Measurements from ENCODE around the gene PRKCE.

- TF ChIP-seq, protein P1, sequence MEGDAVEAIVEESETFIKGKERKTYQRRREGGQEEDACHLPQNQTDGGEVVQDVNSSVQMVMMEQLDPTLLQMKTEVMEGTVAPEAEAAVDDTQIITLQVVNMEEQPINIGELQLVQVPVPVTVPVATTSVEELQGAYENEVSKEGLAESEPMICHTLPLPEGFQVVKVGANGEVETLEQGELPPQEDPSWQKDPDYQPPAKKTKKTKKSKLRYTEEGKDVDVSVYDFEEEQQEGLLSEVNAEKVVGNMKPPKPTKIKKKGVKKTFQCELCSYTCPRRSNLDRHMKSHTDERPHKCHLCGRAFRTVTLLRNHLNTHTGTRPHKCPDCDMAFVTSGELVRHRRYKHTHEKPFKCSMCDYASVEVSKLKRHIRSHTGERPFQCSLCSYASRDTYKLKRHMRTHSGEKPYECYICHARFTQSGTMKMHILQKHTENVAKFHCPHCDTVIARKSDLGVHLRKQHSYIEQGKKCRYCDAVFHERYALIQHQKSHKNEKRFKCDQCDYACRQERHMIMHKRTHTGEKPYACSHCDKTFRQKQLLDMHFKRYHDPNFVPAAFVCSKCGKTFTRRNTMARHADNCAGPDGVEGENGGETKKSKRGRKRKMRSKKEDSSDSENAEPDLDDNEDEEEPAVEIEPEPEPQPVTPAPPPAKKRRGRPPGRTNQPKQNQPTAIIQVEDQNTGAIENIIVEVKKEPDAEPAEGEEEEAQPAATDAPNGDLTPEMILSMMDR (IDR thresholded peaks at IDR 0.05): no peak
- TF ChIP-seq EZH2 (IDR thresholded peaks at IDR 0.05; ENCODE audit: borderline replicate concordance, insufficient read depth, low read depth, low read length, poor library complexity, severe bottlenecking): no peak
Measured at GRCh38 chr2:45951025-45951727, 299.7 kb downstream of the PRKCE start.
